Jurkat, Clone E6-1 (cell line): Measurements from ENCODE around the gene STT3B.

Experiments used
- DNase-seq: peaks from one replicate; pipeline ENCODE4 v3.0.0-alpha.2; 2011; ENCODE audit warnings: low read depth, low spot score
- H3K4me3 ChIP-seq: 2 replicates; pipeline ENCODE4 v1.5.1; 2011; ENCODE audit warnings: mild to moderate bottlenecking, low read length, control low read depth, moderate library complexity

The STT3B gene

GRCh38 chr3:31624083-31624709, 91.5 kb downstream of the STT3B start:
- no peak overlapping the region for H3K4me3 ChIP-seq
- no peak for DNase-seq

- no peak for DNase-seq
Measured at GRCh38 chr3:31625358-31625757, 92.6 kb downstream of the STT3B start.

GRCh38 chr3:31629054-31629453, 96.3 kb downstream of the STT3B start:
- H3K4me3 ChIP-seq, result no peak overlapping the region
- DNase-seq, result no peak

More at GRCh38 chr3:31625358-31625757, 92.6 kb downstream of the STT3B start:
- H3K4me3 ChIP-seq, result no peak overlapping the region

GRCh38 chr3:31634476-31634875, 101.8 kb downstream of the STT3B start:
- no peak overlapping the region for H3K4me3 ChIP-seq
- DNase-seq, result no peak

- no peak for DNase-seq
- H3K4me3 ChIP-seq, result no peak overlapping the region
Measured at GRCh38 chr3:31635545-31635944, 102.8 kb downstream of the STT3B start.

- H3K4me3 ChIP-seq, result no peak overlapping the region
- DNase-seq, result no peak
Measured at GRCh38 chr3:31636049-31636448, 103.3 kb downstream of the STT3B start.

- peak; percentile 21 for DNase-seq
- no peak overlapping the region for H3K4me3 ChIP-seq
Measured at GRCh38 chr3:31636694-31637442, 104.1 kb downstream of the STT3B start.

- H3K4me3 ChIP-seq, result no peak overlapping the region
- DNase-seq, result no peak
Measured at GRCh38 chr3:31639828-31640227, 107.1 kb downstream of the STT3B start.

- H3K4me3 ChIP-seq, result no peak overlapping the region
- no peak for DNase-seq
Measured at GRCh38 chr3:31645256-31645655, 112.5 kb downstream of the STT3B start.

GRCh38 chr3:31648286-31648968, 115.7 kb downstream of the STT3B start:
- H3K4me3 ChIP-seq, result no peak overlapping the region
- DNase-seq, result no peak

- DNase-seq, result no peak
- H3K4me3 ChIP-seq, result no peak overlapping the region
Measured at GRCh38 chr3:31652296-31652695, 119.6 kb downstream of the STT3B start.

- no peak overlapping the region for H3K4me3 ChIP-seq
- no peak for DNase-seq
Measured at GRCh38 chr3:31653464-31653863, 120.7 kb downstream of the STT3B start.

- DNase-seq, result no peak
- H3K4me3 ChIP-seq, result no peak overlapping the region
Measured at GRCh38 chr3:31654998-31655397, 122.3 kb downstream of the STT3B start.

GRCh38 chr3:31659246-31659645, 126.5 kb downstream of the STT3B start:
- no peak for DNase-seq
- no peak overlapping the region for H3K4me3 ChIP-seq

- no peak for DNase-seq
- no peak overlapping the region for H3K4me3 ChIP-seq
Measured at GRCh38 chr3:31661286-31661685, 128.6 kb downstream of the STT3B start.

- no peak overlapping the region for H3K4me3 ChIP-seq
- no peak for DNase-seq
Measured at GRCh38 chr3:31661993-31662670, 129.4 kb downstream of the STT3B start.

GRCh38 chr3:31664031-31664430, 131.3 kb downstream of the STT3B start:
- no peak for DNase-seq
- no peak overlapping the region for H3K4me3 ChIP-seq

- no peak for DNase-seq
- H3K4me3 ChIP-seq, result no peak overlapping the region
Measured at GRCh38 chr3:31667582-31667981, 134.9 kb downstream of the STT3B start.

GRCh38 chr3:31668242-31668641, 135.5 kb downstream of the STT3B start:
- no peak overlapping the region for H3K4me3 ChIP-seq
- no peak for DNase-seq

- DNase-seq, result no peak
- no peak overlapping the region for H3K4me3 ChIP-seq
Measured at GRCh38 chr3:31670136-31670535, 137.4 kb downstream of the STT3B start.
